Testis (tissue), 3 donors: ENCODE measurements around the gene MRNIP. TPM values are rescaled to one million over a fixed set of nuclear protein-coding genes. Genes with fewer than 3 reads are reported as not detected.

Experiments
- DNase-seq: peaks from one replicate; pipeline ENCODE4 v3.0.0-alpha.2; 2019
- H3K27ac ChIP-seq, 2 donors: fragments of 200-600 bp; sonication (generic); one replicate each; pipeline ENCODE4 v1.5.1; 2019
- H3K27me3 ChIP-seq: fragments of 200-600 bp; sonication (generic); one replicate; pipeline ENCODE4 v1.5.1; 2019
- H3K36me3 ChIP-seq: fragments of 200-600 bp; sonication (generic); one replicate; pipeline ENCODE4 v1.5.1; 2017; ENCODE audit warnings: low read depth; ENCODE audit errors: missing control alignments
- H3K4me1 ChIP-seq: fragments of 200-600 bp; sonication (generic); one replicate; pipeline ENCODE4 v1.5.1; 2019
- H3K4me3 ChIP-seq, 2 donors: fragments of 200-600 bp; sonication (generic); one replicate each; pipeline ENCODE4 v1.5.1; 2017 to 2019
- H3K9me3 ChIP-seq: fragments of 200-600 bp; sonication (generic); one replicate; pipeline ENCODE4 v1.5.1; 2017
- CTCF ChIP-seq, 3 experiments: fragments of 450-650 bp in 2 of 3; fragments of 200-600 bp in 1 of 3; sonication (generic) in 1 of 3; IDR thresholded peaks; one replicate each; pipeline ENCODE4 v1.5.1; 2016 to 2019; ENCODE audit warnings: antibody characterized with exemption in 3 of 3, mild to moderate bottlenecking in 2 of 3, moderate library complexity in 1 of 3
- POLR2A ChIP-seq: fragments of 450-650 bp; IDR thresholded peaks from one replicate; pipeline ENCODE4 v1.6.1; 2017; ENCODE audit warnings: antibody characterized with exemption, mild to moderate bottlenecking, moderate library complexity
- WGBS, 2 donors: methylation state at CpG; one replicate each; pipeline ENCODE4 v1.1.5; 2018; 5-methylcytosine and 5-hydroxymethylcytosine counted together
- intact Hi-C: fragments of 100-400 bp; cut with DNase I; formaldehyde crosslinking; loops from one replicate; pipeline ENCODE4 v1.15.1; 2023; ENCODE audit warnings: low total_unique reads
- polyA plus RNA-seq: library from polyadenylated mRNA; stranded (reverse); fragments of 350-450 nt; fragmentation: Illumina TruSeq; extraction: RNeasy Lipid Tissue Mini Kit (QIAGEN cat#74804); gene quantifications from one replicate; pipeline ENCODE4 v1.2.3, GENCODE V29; 2014; ENCODE audit warnings: low read depth, low replicate concordance; ENCODE audit not compliant: insufficient read depth
- total RNA-seq, 2 donors: library from RNA; depleted of rRNA; stranded (reverse); fragments of >200 nt; gene quantifications; one replicate each; pipeline ENCODE4 v1.2.3, GENCODE V29; 2016

MRNIP gene
- total and polyA plus RNA-seq, 3 donors from 2014 or later, result 34.9 to 61.4 (median 58.7) TPM

DNA sequence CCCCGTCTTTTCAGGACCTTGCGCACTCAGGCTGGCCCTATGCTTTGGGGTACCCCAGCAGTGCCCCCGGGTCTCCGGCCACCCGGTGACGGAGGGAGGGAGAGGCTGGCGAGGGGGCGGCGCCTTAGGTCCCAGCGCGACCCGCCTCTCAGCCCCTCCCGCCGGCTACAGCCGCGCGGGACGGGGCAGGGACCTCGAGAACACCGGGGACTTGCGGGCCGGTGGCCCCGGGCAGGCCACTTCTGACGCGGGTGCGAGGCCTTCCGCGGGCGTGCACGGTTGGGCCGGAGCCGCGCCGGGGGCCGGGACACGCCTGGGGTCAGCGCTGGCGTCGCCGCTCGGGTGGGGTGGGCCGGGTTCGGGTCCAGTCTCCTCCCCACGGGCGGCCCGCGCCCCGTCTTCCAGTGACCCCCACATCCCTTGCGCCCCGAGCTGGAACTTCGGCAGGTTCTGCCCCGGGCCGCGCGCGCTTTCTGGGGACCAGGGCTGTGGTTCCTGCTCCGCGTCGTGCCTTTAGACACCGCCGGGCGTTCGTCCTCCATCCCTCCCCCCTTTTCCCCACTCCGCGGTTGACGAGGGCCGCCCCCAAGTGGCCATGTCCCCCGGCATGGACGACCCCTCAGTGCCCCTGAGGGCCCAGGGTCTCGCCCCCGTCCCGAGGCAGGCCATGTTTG, 41.7 kb downstream of the MRNIP start:
- Histone ChIP-seq H3K4me3 (peak overlapping the region; percentile 36 to 60), H3K27ac (peak overlapping the region; percentile 14 to 70), H3K27me3 (no peaks in the 10 kb centered on the region), H3K4me1 (peaks cover 37% of the 10 kb centered on the region), H3K36me3 (no peaks in the 10 kb centered on the region), H3K9me3 (no peaks in the 10 kb centered on the region)
- intact Hi-C loops, result no loop called here
- no peak for DNase-seq
- no peak for TF ChIP-seq POLR2A
- no peak for TF ChIP-seq CTCF (IDR thresholded peaks at IDR 0.05)
- WGBS, 2 donors, result 1 to 3% methylated on average over 10 to 32 of the region's 72 CpGs

- TF ChIP-seq POLR2A (no peak), CTCF (IDR thresholded peaks at IDR 0.05) (no peak)
- intact Hi-C loops, result no loop called here
- no peaks in the 10 kb centered on the region for H3K27me3 ChIP-seq
- H3K9me3 ChIP-seq, result no peaks in the 10 kb centered on the region
- H3K27ac ChIP-seq, result peak overlapping the region in 1 of 2 donors; percentile 14
- no peaks in the 10 kb centered on the region for H3K36me3 ChIP-seq
- H3K4me1 ChIP-seq, result peaks cover 35% of the 10 kb centered on the region
- H3K4me3 ChIP-seq, result peak overlapping the region; percentile 36 to 60
- no peak for DNase-seq
- 32 to 44% methylated on average over 21 to 23 of the region's 23 CpGs for WGBS, 2 donors
Observed at GRCh38 chr5:179816401-179816795, 42.2 kb downstream of the MRNIP start.

DNA sequence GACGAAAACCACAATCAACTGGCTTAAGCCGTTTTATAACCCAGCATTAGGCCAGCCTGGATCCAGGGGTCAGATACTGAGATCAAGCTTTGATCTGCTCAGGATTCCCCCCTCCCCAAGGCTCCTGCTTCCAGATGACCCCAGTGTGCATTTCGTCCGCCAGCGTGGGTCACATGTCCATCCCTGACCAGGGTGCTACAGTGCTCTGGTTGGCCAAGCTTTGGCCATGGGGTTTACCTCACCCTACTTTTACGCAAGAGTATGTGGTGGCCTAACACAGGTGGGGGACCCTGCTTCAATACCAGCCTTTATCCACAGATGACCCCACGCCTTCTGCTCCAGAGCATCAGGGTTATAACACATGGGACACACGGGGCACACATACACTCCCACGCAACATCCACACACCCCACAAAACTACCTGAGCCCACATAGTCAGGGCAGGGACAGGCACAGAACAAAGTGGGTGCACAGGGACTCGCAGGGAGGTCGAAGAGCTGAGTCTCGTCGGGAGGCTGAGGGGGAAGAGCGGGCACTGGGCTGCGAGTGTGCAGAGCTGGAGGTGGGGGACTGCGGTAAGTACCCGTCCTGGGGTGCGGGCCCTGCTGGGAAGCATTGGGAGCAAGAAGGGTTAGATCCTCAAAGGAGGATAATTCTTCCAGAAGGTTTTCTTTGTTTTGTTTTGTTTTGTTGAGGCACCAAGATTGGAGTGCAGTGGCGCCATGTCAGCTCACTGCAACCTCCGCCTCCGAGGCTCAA, 42.9 kb downstream of the MRNIP start:
- H3K9me3 ChIP-seq, result no peaks in the 10 kb centered on the region
- no peak overlapping the region for H3K4me3 ChIP-seq
- no peak for DNase-seq
- no peaks in the 10 kb centered on the region for H3K36me3 ChIP-seq
- peaks cover 35% of the 10 kb centered on the region for H3K4me1 ChIP-seq
- no peak overlapping the region for H3K27ac ChIP-seq
- intact Hi-C loops, result no loop called here
- no peak for TF ChIP-seq CTCF (IDR thresholded peaks at IDR 0.05)
- TF ChIP-seq POLR2A, result no peak
- no peaks in the 10 kb centered on the region for H3K27me3 ChIP-seq
- 84 to 96% methylated on average over 17 to 21 of the region's 21 CpGs for WGBS, 2 donors

- H3K36me3 ChIP-seq, result no peaks in the 10 kb centered on the region
- no peak for DNase-seq
- WGBS, 2 donors, result 79 to 84% methylated on average over 3 of the region's 3 CpGs
- no peaks in the 10 kb centered on the region for H3K9me3 ChIP-seq
- no peak for TF ChIP-seq POLR2A
- no peak for TF ChIP-seq CTCF (IDR thresholded peaks at IDR 0.05)
- intact Hi-C loops, result loop anchor here (5.0 kb wide), 1 partner anchor 393 kb away; the partner anchor contains the start of gene RASGEF1C
- no peak overlapping the region for H3K27ac ChIP-seq
- no peaks in the 10 kb centered on the region for H3K27me3 ChIP-seq
- peaks cover 22% of the 10 kb centered on the region for H3K4me1 ChIP-seq
- no peak overlapping the region for H3K4me3 ChIP-seq
Observed at GRCh38 chr5:179814090-179814489, 44.5 kb downstream of the MRNIP start.
